Activated CD8-positive, alpha-beta memory T cell treated with anti-CD3 and anti-CD28 coated beads, Interleukin-2, amount 50 U/mL, for 48 hours (primary cell): ENCODE data around the gene STX5.
A peak's percentile ranks its signal among the peaks of the same experiment; 100 is the strongest.
"Not testable (repeated sequence)": the region's sequence is repeated elsewhere in the genome, so short reads cannot be mapped to it uniquely, and the experiment has no call there.

Source experiments
- DNase-seq: peaks from one replicate; pipeline ENCODE4 v3.0.0-alpha.2; 2020

Gene STX5

GRCh38 chr11:62828130-62828529 lies 3.7 kb downstream of the STX5 start:
- DNase-seq, result not testable (repeated sequence)

- no peak for DNase-seq
These were observed 8.2 kb downstream of the STX5 start for GRCh38 chr11:62823677-62824076.

DNA sequence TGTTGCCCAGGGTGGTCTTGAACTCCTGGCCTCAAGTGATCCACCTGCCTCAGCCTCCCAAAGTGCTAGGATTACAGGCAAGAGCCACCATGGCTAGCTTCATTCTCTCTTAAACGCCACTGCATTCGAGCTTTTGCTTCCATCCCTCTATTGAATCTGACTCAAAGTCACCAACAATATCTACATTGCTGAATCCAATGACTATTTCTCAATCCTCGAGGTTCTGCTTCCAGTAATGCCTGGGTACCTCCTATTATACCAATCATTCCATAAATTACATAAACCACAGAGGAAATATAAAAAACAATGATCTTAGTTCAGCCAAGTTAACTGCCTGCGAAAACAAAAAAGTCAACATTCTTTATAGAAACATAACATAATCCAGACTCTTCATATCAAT lies 14.7 kb downstream of the STX5 start:
- DNase-seq, result no peak

GRCh38 chr11:62816557-62816956 lies 15.3 kb downstream of the STX5 start:
- DNase-seq, result no peak

- DNase-seq, result no peak
These were observed 20.2 kb downstream of the STX5 start for GRCh38 chr11:62811659-62812058.

- DNase-seq, result no peak
These were observed 21.1 kb downstream of the STX5 start for GRCh38 chr11:62810748-62811147.

DNA sequence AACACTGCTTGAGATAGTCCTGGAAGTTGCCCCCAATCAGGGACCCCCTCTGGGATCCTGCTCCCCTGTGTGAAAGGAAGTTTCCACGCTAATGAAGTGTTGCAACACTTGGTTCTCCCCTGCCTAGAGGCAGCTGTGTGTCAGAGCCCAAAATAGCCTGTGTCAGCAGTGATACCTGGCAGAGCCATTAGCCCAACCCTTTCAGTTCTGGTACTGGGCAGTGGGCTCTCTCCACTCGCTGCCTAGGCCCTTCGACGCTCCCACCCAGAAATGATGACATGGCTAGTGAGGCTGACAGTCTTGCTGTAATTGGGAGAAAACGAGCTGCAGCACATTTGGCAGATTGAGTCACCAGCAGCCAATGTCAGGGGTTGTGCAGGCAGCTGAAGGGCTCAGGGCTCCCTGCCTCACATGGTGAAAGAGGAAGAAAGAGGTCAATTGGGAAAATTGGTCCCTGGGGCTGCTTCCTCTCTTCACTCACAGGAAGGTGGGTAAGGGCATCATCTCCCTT lies 25.2 kb downstream of the STX5 start:
- DNase-seq, result no peak

- peak; percentile 66 for DNase-seq
These were observed 25.9 kb downstream of the STX5 start for GRCh38 chr11:62805961-62806441.

DNA sequence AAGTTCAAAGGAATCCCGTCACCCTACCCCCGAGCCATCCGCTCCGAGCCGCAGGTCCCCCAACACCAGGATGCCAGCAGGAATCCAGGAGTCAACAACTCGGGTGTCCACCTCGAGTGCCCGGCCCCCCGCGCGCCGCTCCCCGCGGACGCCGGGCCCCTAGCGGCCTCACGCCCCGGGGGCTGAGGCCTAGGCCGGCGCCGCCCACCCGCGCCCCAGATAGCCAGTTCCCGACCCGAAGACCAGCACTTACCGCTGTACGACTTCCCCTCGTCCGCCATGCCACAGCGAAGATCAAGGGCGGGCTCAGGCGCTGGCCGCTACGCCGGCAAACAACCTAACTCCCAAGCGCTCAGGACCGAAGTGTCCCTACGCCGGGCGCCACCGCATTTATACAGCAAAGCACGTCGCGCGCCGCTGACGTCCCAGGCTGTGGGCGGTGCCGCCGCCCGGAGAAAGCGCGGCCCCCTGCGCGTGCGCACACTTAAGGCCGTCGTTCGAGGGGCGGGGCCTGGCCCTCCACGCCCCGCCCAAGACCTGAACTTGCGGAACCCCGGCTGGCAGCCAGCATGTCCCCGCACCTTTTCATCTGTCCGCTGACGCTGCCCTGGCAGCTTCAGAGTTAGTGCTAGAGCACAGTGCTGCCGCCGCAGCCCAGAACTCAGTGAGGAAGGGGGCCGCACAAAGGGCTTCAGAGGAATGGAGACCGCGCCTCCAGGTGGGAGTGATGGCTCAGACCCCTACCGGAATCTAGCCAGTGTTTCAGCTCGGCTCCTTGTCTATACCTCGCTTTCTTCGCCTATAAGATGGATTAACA lies 26.6 kb downstream of the STX5 start, which contains the start of gene NXF1:
Gene NXF1 (minus strand): TSS at position 365 of the 817 bp plus-strand sequence. CDS start 84 bp downstream, at position 281.
- DNase-seq, result peak; percentile 100

GRCh38 chr11:62804310-62805075 lies 27.4 kb downstream of the STX5 start:
- DNase-seq, result no peak

DNA sequence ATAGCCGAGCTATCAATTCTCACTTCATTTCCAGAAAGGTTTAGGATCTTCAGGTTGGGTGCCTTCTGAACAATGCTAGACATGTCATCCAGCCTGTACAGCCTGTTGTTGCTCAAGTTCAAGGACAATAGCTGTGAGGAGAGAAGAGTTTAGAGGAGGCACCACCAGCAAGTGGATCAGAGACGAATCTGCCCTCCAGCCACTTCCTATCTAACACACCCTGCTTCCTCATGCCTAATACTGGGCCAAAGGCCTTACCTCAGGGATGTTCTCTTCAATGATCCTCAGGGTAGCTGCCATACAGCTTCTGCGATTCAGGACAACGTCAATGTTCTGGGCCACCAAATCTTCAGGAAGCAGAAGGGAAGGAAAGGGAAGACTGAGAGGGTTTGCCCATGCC lies 30.8 kb downstream of the STX5 start:
- no peak for DNase-seq

- DNase-seq, result no peak
These were observed 32.4 kb downstream of the STX5 start for GRCh38 chr11:62799486-62799885.

GRCh38 chr11:62796281-62796680 lies 35.6 kb downstream of the STX5 start:
- no peak for DNase-seq

DNA sequence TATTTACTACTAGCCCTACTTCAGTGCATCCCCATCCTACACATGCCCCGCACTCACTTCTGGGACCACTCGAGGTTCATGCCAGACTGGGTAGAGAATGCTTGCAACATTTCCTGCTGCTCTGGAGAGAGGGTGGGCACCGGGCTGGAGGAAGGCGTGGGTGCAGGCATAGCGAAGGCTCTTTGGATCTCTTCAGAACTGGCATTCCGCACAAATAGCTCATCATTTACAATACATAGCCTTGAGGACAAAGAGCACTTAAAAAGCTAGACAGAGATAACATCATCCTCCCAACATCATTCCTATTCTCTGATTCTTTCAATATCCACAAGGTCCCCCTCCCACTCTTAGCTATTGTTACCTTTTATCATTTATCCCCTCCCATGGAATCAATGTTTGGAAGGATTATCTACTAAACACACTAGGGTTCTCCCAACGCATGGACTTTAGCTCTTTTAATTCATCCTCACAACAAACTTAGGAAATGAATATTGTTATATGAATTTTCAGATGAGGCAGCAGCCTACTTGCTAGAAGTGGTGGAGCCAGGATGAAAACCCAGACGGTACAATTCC lies 37.6 kb downstream of the STX5 start:
- no peak for DNase-seq

DNA sequence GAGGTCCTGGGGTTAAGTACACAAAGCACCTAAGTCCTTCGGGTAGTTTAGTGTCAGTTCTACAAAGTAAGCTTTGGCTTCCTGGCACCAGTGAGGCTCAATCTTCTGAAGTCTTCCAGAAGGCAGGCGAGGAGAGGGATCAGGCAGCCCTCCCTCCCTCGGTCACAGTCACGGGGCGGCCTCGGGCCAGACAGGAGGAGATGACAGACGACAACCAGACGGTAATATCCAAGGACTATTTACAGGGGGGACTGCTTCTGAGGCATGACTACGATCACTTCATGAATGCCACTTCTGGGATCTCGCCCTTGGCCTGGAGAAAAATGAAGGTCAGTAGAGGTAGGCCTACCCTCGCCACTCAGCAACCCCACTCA lies 39.7 kb downstream of the STX5 start:
- DNase-seq, result no peak

GRCh38 chr11:62791501-62792201 lies 40.2 kb downstream of the STX5 start, which contains the start of gene TMEM223:
Gene TMEM223 (minus strand): TSS chr11:62792006. CDS start chr11:62791994, 12 bp downstream.
- DNase-seq, result peak; percentile 93

- no peak for DNase-seq
These were observed 42.3 kb downstream of the STX5 start for GRCh38 chr11:62789576-62789975.

DNA sequence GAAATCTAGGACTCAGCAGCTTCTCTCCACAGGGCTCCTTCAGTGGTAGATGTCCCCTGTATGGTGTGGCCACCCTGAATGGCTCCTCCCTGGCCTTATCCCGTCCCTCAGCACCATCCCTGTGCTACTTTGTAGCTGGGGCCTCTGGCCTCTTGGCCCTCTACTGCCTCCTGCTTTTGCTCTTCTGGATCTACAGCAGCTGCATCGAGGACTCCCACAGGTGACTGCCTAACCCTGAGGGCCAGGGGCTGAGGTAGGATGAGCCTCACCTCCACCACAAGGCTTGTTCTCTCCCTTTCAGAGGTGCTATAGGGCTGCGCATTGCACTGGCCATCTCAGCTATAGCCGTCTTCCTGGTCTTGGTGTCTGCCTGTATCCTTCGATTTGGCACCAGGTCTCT lies 42.9 kb downstream of the STX5 start:
- DNase-seq, result no peak

GRCh38 chr11:62787005-62787759 lies 44.7 kb downstream of the STX5 start, which contains the start of gene TMEM179B:
Gene TMEM179B (plus strand): TSS chr11:62787402. CDS start chr11:62787432, 30 bp downstream.
- DNase-seq, result peak; percentile 99

DNA sequence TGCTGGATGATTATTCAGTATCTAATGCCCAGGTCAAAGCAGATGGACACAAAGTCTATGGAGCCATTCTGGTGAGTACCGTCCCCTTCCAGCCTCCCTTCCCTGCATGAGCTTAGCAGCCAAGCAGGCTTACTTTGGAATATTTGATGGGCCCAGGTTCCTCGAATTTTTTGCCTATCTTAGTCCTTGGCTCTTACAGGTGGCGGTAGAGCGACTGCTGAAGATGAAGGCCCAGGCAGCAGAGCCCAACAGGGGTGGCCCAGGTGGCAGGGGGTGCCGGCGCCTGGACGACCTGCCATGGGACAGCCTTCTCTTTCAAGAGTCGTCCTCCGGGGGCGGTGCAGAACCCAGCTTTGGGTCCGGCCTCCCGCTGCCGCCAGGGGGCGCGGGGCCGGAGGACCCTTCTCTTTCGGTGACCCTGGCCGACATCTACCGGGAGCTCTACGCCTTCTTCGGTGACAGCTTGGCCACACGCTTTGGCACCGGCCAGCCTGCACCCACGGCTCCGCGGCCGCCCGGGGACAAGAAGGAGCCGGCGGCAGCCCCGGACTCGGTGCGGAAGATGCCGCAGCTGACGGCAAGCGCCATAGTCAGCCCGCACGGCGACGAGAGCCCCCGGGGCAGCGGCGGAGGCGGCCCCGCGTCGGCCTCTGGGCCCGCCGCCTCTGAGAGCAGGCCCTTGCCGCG lies 45.4 kb downstream of the STX5 start:
- peak; percentile 94 for DNase-seq

- DNase-seq, result no peak
These were observed 49.1 kb downstream of the STX5 start for GRCh38 chr11:62782753-62783152.
